ENCODE results near the gene CRYBB2. TPM values are rescaled to one million over a fixed set of nuclear protein-coding genes. Genes with fewer than 3 reads are reported as not detected.

The CRYBB2 gene
- total and polyA plus RNA-seq, 8 donors = 0.28 to 1.5 (median 0.49) TPM; not detected in 5

GRCh38 chr22:25199731-25200520, 19.5 kb upstream of the CRYBB2 start, which contains the start of gene CRYBB3:
CRYBB3 (plus strand) TSS chr22:25199858; CDS start chr22:25201397, 1,539 bp downstream.
- no peak for ATAC-seq

GRCh38 chr22:25200967-25201366, 18.5 kb upstream of the CRYBB2 start:
- Histone ChIP-seq H3K27me3 (no peaks in the 10 kb centered on the region), H3K27ac (no peak overlapping the region), H3K36me3 (peaks cover 0 to 15% (median 0%) of the 10 kb centered on the region in 3 donors), H3K4me3 (no peak overlapping the region), H3K4me1 (no peaks in the 10 kb centered on the region), H3K9me3 (no peaks in the 10 kb centered on the region)
- intact Hi-C loops (cut with DNase I) = no loop called here
- ATAC-seq (no peak), FAIRE-seq (no peak), DNase-seq (no peak)
- TF ChIP-seq CTCF (IDR thresholded peaks at IDR 0.05) = no peak
- 79 to 83% methylated on average over 7 of the region's 7 CpGs for WGBS, 2 donors

More at GRCh38 chr22:25199731-25200520, 19.5 kb upstream of the CRYBB2 start, which contains the start of gene CRYBB3:
- Histone ChIP-seq H3K36me3 (peaks cover 0 to 15% (median 0%) of the 10 kb centered on the region in 3 donors), H3K27ac (no peak within 1 kb of the TSS), H3K4me1 (no peaks in the 10 kb centered on the region), H3K9me3 (no peaks in the 10 kb centered on the region), H3K4me3 (no peak within 1 kb of the TSS), H3K27me3 (no peaks in the 10 kb centered on the region)
- 83 to 91% methylated on average over 17 of the region's 17 CpGs for WGBS, 2 donors
- FAIRE-seq (no peak), DNase-seq (no peak)
- intact Hi-C loops (cut with DNase I) = no loop called here
- TF ChIP-seq CTCF (IDR thresholded peaks at IDR 0.05) = no peak

- intact Hi-C loops (cut with DNase I) = no loop called here
- H3K9me3 ChIP-seq = no peaks in the 10 kb centered on the region
- H3K4me1 ChIP-seq = no peaks in the 10 kb centered on the region
- DNase-seq = no peak
- 70 to 79% methylated on average over 10 of the region's 10 CpGs for WGBS, 2 donors
- H3K27ac ChIP-seq = no peak overlapping the region
- no peak overlapping the region for H3K4me3 ChIP-seq
- H3K27me3 ChIP-seq = no peaks in the 10 kb centered on the region
- peaks cover 0 to 15% (median 0%) of the 10 kb centered on the region in 3 donors for H3K36me3 ChIP-seq
- ATAC-seq = no peak
- no peak for FAIRE-seq
- no peak for TF ChIP-seq CTCF (IDR thresholded peaks at IDR 0.05)
Observed at GRCh38 chr22:25201557-25202273, 17.7 kb upstream of the CRYBB2 start.

GRCh38 chr22:25202290-25202921, 17.0 kb upstream of the CRYBB2 start:
- ATAC-seq (peak; percentile 57 to 92 (median 83)), FAIRE-seq (no peak), DNase-seq (peak in 5 of 6 donors; percentile 18 to 75 (median 50))
- Histone ChIP-seq H3K4me3 (no peak overlapping the region), H3K9me3 (no peaks in the 10 kb centered on the region), H3K4me1 (no peaks in the 10 kb centered on the region), H3K27me3 (no peaks in the 10 kb centered on the region), H3K27ac (no peak overlapping the region), H3K36me3 (peaks cover 0 to 13% (median 0%) of the 10 kb centered on the region in 3 donors)
- WGBS, 2 donors = 57 to 61% methylated on average over 15 of the region's 15 CpGs
- intact Hi-C loops (cut with DNase I) = no loop called here
- peak; percentile 75 to 83 (median 78) for TF ChIP-seq CTCF (IDR thresholded peaks at IDR 0.05)

All from pancreas (tissue), 10 donors.